ENCODE data around the gene SMYD1. TPM values are rescaled to one million over a fixed set of nuclear protein-coding genes. Genes with fewer than 3 reads are reported as not detected.

SMYD1 gene
- total RNA-seq, 1 experiment from 2014 or later = not detected

GRCh38 chr2:88146590-88146989, 79.0 kb downstream of the SMYD1 start:
- no peak overlapping the region for H3K9ac ChIP-seq (ENCODE audit: low read length)
- H3K4me1 ChIP-seq (ENCODE audit: control insufficient read depth in 1 of 2, insufficient read depth in 2 of 2, low read length in 2 of 2) = no peaks in the 10 kb centered on the region
- no peaks in the 10 kb centered on the region for H4K20me1 ChIP-seq (ENCODE audit: insufficient read depth)
- H3K9me2 ChIP-seq (ENCODE audit: insufficient read depth) = no peaks in the 10 kb centered on the region
- TF ChIP-seq REST (IDR thresholded peaks at IDR 0.05; ENCODE audit: low read depth) = no peak
- TF ChIP-seq POLR2A (IDR thresholded peaks at IDR 0.05; ENCODE audit: borderline replicate concordance, extremely low read depth, insufficient read depth, insufficient read length) = no peak
- no peak for TF ChIP-seq SP1 (IDR thresholded peaks at IDR 0.05; ENCODE audit: low read depth)
- no peak for TF ChIP-seq ZFX (IDR thresholded peaks at IDR 0.05)
- no peak for TF ChIP-seq EGR1 (IDR thresholded peaks at IDR 0.05; ENCODE audit: low read depth)
- no peak for TF ChIP-seq YY1 (IDR thresholded peaks at IDR 0.05; ENCODE audit: extremely low read depth, insufficient replicate concordance, low read depth, low read length)
- TF ChIP-seq ELF1 (IDR thresholded peaks at IDR 0.05; ENCODE audit: borderline replicate concordance, low read depth) = no peak
- TF ChIP-seq RAD21 (IDR thresholded peaks at IDR 0.05; ENCODE audit: low read depth) = no peak
- TF ChIP-seq SRF (IDR thresholded peaks at IDR 0.05; ENCODE audit: low read depth) = no peak
- no peak for TF ChIP-seq EZH2 (IDR thresholded peaks at IDR 0.05)
- TF ChIP-seq MAX (IDR thresholded peaks at IDR 0.05) = no peak
- TF ChIP-seq SIN3A (IDR thresholded peaks at IDR 0.05; ENCODE audit: low read depth) = no peak
- TF ChIP-seq ATF3 (IDR thresholded peaks at IDR 0.05) = no peak
- TF ChIP-seq FOSL1 (IDR thresholded peaks at IDR 0.05; ENCODE audit: low read depth) = no peak
- no peak for TF ChIP-seq CTCF (IDR thresholded peaks at IDR 0.05 in 2 of 3, conservative IDR thresholded peaks at IDR 0.05 in 1 of 3; ENCODE audit: borderline replicate concordance in 1 of 3, insufficient read depth in 1 of 3, low read depth in 2 of 3, low read length in 2 of 3)
- no peak for TF ChIP-seq EZH2phosphoT487 (IDR thresholded peaks at IDR 0.05; ENCODE audit: borderline replicate concordance)
- H3K4me3 ChIP-seq (replicated peaks in 1 of 2; ENCODE audit: low read depth in 1 of 2, low read length in 2 of 2) = no peak overlapping the region
- H3K9me3 ChIP-seq (ENCODE audit: control insufficient read depth in 1 of 2, insufficient read depth in 1 of 2, low read depth in 1 of 2, low read length in 2 of 2) = no peaks in the 10 kb centered on the region; a peak in 1 of 4 replicates
- no peaks in the 10 kb centered on the region for H3K36me3 ChIP-seq (ENCODE audit: control insufficient read depth in 1 of 2, insufficient read depth in 2 of 2, low read length in 2 of 2)
- H3K27ac ChIP-seq (ENCODE audit: low read depth, low read length) = no peak overlapping the region
- DNase-seq (ENCODE audit: low read depth, low spot score) (no peak), ATAC-seq (no peak)
- CTCF ChIA-PET = no interaction called here
- BruUV-seq (replicated peaks) = no TSS peak
- RAD21 ChIA-PET (ENCODE audit: low non-redundant PET in 1 of 2, low total read pairs in 2 of 2, uncharacterized antibody in 2 of 2, unreplicated experiment in 2 of 2) = no interaction called here
- POLR2A ChIA-PET = no interaction called here
- intact Hi-C loops (cut with micrococcal nuclease) = no loop called here
- no peak overlapping the region for H2AFZ ChIP-seq (ENCODE audit: low read depth, low read length, poor library complexity, severe bottlenecking)
- no peaks in the 10 kb centered on the region for H3K79me2 ChIP-seq (ENCODE audit: insufficient read depth, low read length)
- H3K4me2 ChIP-seq (ENCODE audit: low read length) = no peak overlapping the region
- H3K27me3 ChIP-seq (ENCODE audit: insufficient read depth, low read length) = no peaks in the 10 kb centered on the region

Data from HCT116 (cell line).